ENCODE results near the gene OR2J2.
"Not testable (repeated sequence)": the region's sequence is repeated elsewhere in the genome, so short reads cannot be mapped to it uniquely, and the experiment has no call there.

The OR2J2 gene

GRCh38 chr6:29170607-29171006 lies at the start of gene OR2J2:
Gene OR2J2, plus strand, starts transcription at chr6:29170907. Its CDS starts 2,729 bp downstream, at chr6:29173636.
- not testable (repeated sequence) for DNase-seq (ENCODE audit: low read depth in 2 of 2)

DNA sequence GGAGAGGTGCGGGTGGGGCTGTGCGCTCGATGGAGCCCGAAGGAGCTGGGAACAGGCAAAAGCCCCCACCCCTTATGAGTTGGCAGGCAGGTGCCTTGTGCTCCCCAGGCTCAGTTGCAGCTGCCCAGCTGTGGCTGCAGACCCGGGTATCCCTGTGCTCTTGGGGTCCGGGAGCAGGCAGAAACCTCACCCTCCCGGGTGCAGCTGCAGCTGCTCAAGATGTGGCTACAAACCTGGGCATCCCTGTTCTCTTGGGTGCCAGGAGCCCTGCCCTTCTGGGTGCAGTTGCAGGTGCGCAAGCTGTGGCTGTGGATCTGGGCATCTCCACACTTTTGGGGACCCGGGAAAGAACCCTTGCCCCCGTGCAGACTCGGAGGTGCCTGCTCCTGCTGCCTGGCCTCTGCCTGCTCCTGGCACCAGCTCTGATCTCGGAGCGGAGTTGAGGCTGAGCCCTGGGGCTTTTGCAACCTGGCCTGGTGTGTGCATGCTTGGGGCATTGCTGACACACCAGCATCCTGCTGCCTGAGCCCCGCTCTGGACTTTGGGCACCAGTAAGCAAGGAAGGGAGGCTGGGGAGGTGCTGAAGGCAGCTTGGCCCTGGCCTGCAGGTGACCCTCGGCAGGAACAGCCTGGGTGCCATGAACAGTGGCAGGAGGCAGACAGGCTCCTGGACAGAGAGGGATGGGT lies 41.2 kb upstream of the OR2J2 start:
- no peak for DNase-seq (ENCODE audit: low read depth in 2 of 2)

GRCh38 chr6:29130644-29131043 lies 40.1 kb upstream of the OR2J2 start:
- no peak for DNase-seq (ENCODE audit: low read depth in 2 of 2)

DNA sequence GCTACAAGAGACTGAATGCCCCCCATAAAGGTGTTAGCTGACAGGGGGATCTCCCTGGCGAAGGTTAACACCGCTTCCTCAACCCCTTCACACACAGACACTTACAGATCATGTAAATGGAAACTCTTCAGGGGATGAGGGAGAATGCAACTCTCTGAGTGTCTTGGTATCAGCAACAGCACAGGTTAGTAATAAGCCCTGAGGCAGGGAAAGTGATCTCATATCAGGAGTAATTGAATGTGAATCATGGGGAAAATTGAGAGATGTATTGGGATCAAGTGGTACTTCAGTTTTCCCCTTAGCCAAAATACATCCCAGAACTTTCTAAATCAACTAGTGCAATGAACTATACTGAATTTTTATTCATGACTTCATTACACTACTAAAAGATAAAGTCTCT lies 39.0 kb upstream of the OR2J2 start:
- no peak for DNase-seq (ENCODE audit: low read depth in 2 of 2)

GRCh38 chr6:29137724-29138123 lies 33.0 kb upstream of the OR2J2 start:
- no peak for DNase-seq (ENCODE audit: low read depth in 2 of 2)

- no peak for DNase-seq (ENCODE audit: low read depth in 2 of 2)
Observed at GRCh38 chr6:29141606-29142005, 29.1 kb upstream of the OR2J2 start.

DNA sequence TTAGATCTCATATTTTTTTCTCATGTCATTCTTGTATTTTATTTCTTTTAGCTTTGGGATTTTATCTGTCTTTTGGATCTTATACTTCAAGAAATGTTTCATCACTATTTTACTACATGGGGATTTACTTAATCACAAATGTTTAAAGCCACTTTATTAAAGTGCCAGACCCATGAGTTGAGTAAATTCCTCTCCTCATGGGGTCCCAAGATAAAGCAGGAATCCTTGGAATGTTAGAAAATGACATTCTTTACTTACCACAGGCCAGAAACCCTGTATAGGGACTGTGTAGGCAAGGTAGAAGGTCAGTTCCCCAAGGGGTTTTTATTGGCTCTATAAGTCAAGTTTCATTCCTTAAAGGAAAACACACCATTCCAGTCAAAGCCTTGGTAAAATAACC lies 28.4 kb upstream of the OR2J2 start:
- DNase-seq (ENCODE audit: low read depth in 2 of 2) = no peak

GRCh38 chr6:29146179-29146578 lies 24.5 kb upstream of the OR2J2 start:
- no peak for DNase-seq (ENCODE audit: low read depth in 2 of 2)

DNA sequence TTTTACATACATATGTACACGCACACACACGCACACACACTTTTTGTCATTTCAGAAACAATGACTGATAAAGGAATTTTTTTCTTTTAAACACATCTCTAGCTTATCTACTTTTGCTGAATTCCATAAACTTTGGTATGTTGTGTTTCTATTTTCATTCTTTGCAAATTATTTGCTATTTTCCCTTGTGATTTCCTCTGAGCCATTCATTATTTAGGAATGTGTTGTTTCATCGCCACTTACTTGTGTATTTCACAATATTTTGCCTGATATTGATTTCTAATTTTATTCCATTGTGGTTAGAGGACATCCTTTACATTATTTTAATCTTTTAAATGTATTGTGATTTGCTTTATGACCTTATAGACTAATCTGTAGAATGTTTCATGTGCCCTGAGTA lies 23.6 kb upstream of the OR2J2 start:
- DNase-seq (ENCODE audit: low read depth in 2 of 2) = no peak

GRCh38 chr6:29149444-29149843 lies 21.3 kb upstream of the OR2J2 start:
- DNase-seq (ENCODE audit: low read depth in 2 of 2) = not testable (repeated sequence)

GRCh38 chr6:29153083-29153482 lies 17.6 kb upstream of the OR2J2 start:
- no peak for DNase-seq (ENCODE audit: low read depth in 2 of 2)

- not testable (repeated sequence) for DNase-seq (ENCODE audit: low read depth in 2 of 2)
Observed at GRCh38 chr6:29155182-29155581, 15.5 kb upstream of the OR2J2 start.

DNA sequence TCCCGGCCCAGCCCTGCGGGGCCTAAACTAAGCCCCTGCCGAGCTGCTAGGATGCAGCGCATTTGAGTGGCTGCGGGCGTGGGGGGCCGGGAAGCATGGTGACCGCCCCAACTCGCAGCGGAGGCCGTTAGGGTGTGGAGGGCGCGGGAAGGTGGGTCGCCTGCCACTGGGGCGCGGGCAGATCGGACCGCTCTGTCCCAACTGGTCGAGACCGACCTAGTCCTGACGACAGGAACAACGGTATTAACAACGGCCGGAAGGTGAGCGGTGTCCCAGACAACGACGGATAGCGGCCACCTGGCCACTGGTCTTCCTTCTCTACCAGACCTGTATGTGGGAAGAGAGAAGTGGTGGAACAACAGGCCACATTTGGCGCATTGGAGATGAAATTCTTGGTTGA lies 10.8 kb upstream of the OR2J2 start:
- DNase-seq (ENCODE audit: low read depth in 2 of 2) = not testable (repeated sequence)

GRCh38 chr6:29165571-29165970 lies 5.1 kb upstream of the OR2J2 start:
- not testable (repeated sequence) for DNase-seq (ENCODE audit: low read depth in 2 of 2)

GRCh38 chr6:29171736-29172135 lies 1.0 kb downstream of the OR2J2 start:
- no peak for DNase-seq (ENCODE audit: low read depth in 2 of 2)

GRCh38 chr6:29183594-29183993 lies 12.9 kb downstream of the OR2J2 start:
- DNase-seq (ENCODE audit: low read depth in 2 of 2) = no peak

GRCh38 chr6:29188659-29189058 lies 18.0 kb downstream of the OR2J2 start:
- not testable (repeated sequence) for DNase-seq (ENCODE audit: low read depth in 2 of 2)

- no peak for DNase-seq (ENCODE audit: low read depth in 2 of 2)
Observed at GRCh38 chr6:29200767-29201662, 30.3 kb downstream of the OR2J2 start.

DNA sequence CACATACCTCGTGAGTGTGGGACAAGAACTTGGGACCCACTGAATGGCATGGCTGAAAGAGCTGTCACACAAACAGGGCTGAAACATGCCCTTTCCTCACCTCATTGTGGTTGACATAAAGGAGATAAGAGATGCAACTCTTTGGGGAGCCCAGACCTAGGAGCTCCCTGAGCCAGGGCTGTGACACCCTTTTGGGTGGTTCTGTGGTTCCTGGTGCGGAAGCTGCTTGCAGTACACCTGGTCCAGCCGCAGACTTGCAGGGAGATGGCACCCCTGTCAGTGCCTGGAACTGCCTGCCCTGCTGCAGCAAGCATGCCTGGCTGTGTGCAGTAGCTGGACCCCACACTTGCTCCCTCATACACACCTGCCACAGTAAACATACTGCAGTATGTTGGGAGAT lies 31.3 kb downstream of the OR2J2 start:
- no peak for DNase-seq (ENCODE audit: low read depth in 2 of 2)

- no peak for DNase-seq (ENCODE audit: low read depth in 2 of 2)
Observed at GRCh38 chr6:29211488-29211887, 40.8 kb downstream of the OR2J2 start.

GRCh38 chr6:29216528-29216927 lies 45.8 kb downstream of the OR2J2 start:
- DNase-seq (ENCODE audit: low read depth in 2 of 2) = no peak

DNA sequence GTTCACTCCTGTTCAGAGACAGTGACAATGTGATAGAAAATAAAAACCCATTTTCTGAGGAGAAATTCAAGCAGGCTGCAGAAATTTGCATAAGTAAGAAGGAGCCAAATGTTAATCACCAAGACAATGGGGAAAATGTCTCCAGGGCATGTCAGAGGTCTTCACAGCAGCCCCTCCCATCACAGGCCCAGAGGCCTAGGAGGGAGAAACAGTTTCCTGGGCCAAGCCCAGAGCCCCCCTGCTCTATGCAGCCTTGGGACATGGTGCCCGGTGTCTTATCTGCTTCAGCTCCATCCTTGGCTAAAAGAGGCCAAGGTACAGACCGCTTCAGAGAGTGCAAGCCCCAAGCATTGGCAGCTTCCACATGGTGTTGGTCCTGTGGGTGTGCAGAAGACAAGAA lies 46.5 kb downstream of the OR2J2 start:
- DNase-seq (ENCODE audit: low read depth in 2 of 2) = not testable (repeated sequence)

DNA sequence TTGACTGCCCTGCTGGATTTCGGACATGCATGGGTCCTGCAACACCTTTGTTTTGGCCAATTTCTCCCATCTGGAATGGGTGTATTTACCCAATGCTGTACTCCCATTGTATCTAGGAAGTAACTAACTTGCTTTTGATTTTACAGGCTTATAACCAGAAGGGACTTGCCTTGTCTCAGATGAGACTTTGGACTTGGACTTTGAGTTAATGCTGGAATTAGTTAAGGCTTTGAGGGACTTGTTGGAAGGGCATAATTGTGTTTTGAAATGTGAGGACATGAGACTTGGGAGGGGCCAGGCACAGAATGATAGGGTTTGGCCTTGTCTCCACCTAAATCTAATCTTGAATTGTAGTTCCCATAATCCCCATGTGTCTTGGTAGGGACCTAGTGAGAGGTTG lies 47.3 kb downstream of the OR2J2 start:
- not testable (repeated sequence) for DNase-seq (ENCODE audit: low read depth in 2 of 2)

Measured in stimulated activated CD8-positive, alpha-beta memory T cell treated with anti-CD3 and anti-CD28 coated beads, Interleukin-7, amount 100 ng/mL, for 4 hours (primary cell).